GM18499 (cell line): ENCODE results near the gene TRIP10.
"Not testable (repeated sequence)": the region's sequence is repeated elsewhere in the genome, so short reads cannot be mapped to it uniquely, and the experiment has no call there.

Source experiments
- ATAC-seq: cut with Tn5 transposase; IDR thresholded peaks from one replicate; pipeline ENCODE4 v1.9.1; 2021; ENCODE audit warnings: moderate number of reproducible peaks; ENCODE audit not compliant: insufficient read depth, unreplicated experiment

TRIP10 gene

DNA sequence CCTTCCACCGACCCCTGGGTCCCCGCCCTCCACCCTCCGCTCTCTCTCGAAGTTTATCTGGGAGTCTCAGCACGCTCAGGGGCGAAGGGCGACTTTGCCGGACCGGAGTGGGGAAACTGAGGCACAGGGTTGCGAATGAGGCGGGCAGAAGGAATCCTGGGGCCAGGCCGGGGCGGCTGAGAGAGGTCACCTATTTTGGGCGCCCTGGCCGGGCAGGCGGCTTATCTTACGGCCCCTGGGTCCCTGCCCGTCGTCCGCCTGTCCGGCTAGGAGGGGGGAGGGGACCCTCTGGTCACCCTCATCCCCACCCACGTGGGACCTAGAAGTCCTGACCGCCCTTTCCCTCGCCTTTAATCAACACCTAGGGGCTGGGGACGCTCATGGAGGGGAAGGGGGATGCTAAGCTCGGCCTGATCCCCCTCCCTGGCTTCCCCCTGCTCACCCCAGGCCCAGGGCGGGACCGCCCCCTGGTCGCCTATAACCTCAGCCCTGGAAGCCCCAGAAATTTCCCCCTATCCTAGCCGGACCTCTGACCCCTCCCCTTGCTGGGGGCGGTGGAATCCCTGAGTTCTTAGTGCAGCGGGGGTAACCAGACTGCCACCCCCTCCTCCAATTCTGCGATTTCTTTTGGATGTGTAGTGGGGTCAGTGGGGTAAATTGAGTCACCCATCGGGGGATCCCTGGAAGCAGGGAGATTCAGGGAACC is 556 bp downstream of the TRIP10 start:
- ATAC-seq: no peak

DNA sequence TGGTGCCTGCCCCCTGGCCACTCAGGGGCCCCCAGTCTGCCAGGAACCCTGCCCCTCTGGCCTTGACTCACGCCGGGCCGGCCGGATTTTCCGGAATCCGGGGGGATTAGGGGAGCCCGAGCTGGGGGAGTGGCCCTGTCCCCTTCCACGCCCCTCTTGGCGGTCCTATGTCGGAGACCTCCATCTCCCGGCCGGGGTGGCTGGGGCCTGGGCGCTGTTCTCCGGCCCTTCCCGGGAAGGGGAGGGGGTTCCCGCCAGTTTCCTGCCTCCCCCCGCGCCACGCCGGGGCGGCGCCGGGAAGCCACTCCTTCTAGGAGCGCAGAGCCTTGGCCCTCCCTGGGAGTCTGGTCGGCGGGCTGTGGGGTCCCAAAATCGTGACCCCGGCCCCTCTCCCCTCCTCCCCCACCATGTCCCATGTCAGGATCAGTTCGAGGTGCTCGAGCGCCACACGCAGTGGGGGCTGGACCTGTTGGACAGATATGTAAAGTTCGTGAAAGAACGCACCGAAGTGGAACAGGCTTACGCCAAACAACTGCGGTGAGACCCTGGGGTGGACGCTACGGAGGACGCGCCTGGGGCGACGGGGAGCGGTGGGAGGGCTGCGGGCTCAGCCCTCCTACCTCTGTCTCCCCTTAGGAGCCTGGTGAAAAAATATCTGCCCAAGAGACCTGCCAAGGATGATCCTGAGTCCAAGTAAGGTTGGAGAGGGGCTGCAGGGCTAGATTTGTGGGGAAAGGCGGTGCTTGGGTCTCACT is 1.3 kb downstream of the TRIP10 start:
- ATAC-seq: no peak

DNA sequence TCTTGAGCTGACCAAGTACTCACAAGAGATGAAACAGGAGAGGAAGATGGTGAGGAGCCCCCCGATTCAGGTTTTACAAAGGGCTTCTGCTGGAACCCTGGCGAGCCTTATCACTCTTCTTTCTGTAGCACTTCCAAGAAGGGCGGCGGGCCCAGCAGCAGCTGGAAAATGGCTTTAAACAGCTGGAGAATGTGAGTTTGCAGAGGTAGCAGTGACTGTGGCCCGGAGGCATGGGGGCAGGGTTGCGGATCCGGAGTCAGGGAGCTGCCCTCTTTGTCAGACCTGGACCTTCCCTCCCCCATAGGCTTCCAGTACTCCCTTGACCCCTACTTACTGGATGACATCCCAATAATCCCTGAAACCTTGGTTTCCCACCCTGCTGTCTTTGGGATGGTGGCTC is 3.6 kb downstream of the TRIP10 start:
- no peak for ATAC-seq

DNA sequence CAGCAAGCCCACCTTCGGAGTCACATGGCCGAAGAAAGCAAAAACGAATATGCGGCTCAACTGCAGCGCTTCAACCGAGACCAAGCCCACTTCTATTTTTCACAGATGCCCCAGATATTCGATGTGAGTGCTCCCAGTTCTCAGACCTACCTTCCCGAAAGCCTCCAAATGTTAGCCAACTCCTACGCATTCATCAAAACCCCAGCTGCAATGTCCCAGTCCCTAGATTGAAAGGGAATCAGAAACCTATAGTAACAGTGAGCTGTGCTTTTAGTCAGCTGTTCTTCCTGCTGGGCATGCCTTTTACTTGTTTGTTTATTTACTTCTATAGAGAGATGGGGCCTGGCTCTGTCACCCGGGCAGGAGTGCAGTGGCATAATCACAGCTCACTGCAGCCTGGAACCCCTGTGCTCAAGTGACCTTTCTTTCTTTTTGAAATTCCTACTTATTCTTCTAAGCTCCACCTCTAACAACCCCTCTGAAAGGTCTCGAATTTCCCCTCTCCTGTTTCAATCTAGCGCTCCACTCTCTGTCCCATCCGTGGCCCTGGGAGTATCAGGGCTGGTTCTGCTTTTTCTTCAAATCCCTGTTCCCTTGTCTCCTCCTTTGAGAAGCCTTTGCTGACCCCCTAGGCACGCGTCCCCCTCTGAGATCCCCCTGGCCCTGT is 4.4 kb downstream of the TRIP10 start:
- ATAC-seq: no peak

DNA sequence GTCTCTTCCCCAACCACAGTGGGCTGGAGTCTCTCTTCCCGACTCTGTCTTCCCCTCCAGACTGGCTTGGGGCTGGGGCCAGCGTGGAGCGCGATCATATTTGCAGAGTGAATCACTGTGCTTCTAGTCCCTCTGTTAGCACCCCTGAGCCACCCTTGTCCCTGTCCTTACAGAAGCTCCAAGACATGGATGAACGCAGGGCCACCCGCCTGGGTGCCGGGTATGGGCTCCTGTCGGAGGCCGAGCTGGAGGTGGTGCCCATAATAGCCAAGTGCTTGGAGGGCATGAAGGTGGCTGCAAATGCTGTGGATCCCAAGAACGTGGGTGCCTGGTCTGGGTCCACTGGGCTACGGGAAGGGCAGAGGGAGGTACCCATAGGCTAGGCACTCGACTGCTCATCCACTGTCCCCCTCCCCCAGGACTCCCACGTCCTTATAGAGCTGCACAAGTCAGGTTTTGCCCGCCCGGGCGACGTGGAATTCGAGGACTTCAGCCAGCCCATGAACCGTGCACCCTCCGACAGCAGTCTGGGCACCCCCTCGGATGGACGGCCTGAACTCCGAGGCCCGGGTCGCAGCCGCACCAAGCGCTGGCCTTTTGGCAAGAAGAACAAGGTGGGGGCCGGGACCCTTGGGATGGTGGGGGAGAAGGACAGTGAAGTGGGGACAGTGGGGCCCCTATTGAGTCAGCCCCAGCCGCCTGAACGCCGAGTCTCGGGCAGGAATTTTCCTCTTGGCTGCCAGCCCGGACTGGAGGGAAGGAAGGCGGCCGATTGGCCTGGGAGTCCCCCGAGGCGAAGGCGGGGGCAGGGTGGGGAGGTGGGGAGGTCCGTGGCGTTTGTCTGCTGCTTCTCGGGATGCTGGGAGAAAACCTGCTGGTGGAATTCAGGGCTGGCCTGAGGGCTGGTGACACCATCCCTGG is 5.2 kb downstream of the TRIP10 start:
- ATAC-seq: no peak

DNA sequence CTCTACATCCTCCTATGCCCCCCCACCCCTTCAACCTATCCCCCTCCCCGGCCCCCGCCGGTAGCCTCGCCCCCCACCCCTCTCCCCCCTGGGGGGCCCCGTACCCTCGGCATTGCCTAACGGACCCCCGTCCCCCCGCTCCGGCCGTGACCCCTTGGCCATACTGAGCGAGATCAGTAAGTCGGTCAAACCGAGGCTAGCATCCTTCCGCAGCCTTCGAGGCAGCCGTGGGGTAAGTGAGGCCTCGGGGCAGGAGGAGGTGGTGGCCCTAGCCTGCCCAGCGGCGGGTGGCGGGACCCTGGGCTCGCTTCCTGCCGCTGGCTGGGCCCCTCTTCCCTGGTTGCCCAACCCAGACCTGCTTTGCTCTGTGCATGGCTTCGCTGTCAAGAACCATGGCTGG is 6.5 kb downstream of the TRIP10 start:
- ATAC-seq: no peak

DNA sequence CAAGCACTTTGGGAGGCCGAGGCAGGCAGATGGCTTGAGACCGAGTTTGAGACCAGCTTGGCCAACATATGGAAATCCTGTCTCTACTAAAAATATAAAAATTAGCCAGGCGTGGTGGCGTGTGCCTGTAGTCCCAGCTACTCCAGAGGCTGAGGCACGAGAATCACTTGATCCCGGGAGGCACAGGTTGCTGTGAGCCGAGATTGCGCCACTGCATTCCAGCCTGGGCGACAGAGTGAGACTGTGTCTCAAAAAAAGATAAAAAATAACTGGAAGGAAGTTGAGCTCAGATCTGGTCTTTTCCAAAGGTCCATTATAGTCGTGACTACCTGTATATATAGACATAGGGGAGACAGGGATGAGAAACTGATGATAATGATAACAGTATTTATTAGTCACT is 9.1 kb downstream of the TRIP10 start:
- not testable (repeated sequence) for ATAC-seq

DNA sequence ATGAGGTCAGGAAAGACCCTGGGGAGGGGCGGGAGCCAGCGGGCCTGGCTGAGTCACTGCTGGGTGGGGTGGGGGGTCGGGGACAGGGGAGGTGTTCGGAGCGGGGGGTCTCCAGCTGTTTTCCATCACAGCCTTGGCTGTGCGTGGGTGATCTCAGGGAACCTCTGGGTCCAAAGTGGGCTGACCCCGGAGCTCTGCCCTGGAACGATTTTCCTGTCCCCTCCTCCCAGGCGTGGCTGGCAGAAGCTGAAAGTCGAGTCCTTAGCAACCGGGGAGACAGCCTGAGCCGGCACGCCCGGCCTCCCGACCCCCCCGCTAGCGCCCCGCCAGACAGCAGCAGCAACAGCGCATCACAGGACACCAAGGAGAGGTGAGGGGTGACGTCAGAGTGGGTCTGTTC is 10.6 kb downstream of the TRIP10 start:
- no peak for ATAC-seq

DNA sequence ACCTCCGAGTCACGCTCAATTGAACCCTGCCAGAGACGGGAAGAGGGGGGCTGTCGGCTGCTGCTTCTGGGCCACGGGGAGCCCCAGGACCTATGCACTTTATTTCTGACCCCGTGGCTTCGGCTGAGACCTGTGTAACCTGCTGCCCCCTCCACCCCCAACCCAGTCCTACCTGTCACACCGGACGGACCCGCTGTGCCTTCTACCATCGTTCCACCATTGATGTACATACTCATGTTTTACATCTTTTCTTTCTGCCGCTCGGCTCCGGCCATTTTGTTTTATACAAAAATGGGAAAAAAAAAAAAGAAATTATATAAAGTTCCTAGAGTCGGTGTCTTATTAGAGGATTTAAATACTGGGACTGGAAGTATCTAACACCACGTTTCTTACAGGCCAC is 11.7 kb downstream of the TRIP10 start:
- no peak for ATAC-seq

DNA sequence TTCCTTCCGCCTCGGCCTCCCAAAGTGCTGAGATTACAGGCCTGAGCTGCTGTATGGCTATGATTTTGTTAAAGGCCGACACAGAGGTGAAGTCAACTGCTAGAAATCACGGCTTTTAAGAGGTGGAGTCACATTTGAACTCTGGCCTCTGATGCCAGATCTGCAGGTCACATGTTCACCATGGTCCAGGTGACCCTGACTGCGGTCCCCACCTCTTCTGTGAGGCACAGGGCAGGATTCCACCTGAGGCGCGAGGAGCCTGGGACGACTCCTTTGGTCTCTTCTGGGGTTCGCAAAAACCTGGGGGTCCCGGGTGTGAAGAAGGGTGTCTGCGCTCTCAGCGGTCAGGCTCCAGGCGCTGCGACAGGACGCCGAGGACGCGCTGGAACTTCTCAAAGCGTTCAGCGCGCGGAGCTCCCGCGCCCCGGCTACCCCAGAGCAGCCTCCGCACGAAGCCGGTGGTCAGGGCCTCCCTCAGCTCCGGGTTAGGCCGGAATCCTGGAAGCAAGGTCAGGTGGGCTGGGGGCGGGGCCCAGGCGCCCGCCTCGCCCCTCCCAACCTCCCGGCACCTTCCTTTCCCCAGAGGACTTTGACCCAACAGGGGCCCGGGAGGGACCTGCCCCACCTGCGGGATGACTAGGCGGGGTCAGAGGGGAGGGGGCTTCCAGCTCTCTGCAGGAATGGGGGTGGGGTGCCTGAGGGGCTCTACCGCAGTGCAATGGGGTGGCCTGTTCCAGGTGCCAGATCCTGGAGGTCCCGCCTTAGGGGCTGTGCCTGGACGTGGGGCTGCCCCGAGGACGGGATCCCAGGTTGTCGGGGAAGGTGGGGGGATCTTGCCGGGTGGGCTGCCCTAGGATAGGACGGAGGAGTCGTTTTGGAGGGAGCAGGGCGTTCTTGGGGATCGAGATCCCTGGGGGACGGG is 13.0 kb downstream of the TRIP10 start:
- no peak for ATAC-seq

DNA sequence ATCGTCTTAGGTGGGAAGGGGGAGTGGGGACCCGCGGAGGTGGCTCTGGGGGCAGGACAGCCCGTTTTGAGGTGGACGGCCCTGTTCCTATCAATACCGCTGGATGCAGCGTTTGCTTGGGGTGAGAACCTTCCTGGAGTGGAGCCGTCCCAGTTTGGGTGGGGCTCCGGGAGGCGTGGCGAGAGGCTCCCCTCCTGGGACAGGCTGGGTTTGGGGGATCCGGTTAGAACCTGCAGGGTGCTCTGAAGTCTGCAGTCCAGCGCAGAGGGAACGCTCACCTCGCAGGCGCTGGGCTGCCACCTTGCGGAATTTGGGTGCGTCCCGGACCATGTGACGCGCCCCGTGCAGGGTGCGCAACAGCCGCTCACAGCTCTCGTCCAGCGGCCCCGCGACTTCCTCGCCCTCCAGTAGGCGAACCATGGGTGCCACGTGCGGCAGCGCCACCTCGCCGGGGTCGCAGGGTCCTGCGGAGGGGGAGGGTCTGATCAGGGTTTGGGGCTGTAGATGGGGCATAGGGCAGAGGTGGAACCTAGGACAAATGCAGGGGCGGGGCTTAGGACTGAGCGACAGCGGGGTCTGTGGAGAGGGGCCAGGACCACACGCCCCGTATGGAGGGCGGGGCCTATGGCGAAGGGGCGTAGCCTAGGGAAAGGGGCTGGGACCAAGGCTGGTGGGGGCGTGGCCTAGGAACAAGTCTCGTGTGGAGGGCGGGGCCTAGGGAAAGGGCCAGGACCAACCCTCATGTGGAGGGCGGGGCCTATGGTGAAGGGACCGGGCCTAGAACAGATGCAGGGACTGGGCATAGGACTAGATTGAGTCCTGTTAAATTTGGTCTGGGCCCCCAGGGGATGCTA is 13.9 kb downstream of the TRIP10 start:
- no peak for ATAC-seq

DNA sequence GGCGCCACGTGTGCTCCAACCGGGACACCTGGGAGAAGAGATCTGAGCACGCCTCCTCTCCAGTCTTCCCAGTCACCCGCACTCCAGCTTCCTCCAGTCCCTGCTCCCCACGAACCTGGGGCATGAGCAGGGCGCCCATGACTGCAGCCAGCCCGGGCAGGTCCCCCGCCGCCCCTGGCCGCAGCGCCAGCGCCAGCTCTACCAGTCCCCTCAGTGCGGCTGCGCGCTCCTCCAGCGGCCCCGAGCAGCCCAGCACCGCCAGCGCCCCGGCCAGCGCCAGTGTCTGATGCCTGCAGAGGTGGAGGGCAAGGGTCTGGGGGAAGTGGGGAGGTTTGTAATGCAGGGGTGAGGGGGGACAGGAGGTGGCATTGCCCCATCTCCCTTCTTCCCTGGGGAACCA is 14.7 kb downstream of the TRIP10 start:
- ATAC-seq: no peak

DNA sequence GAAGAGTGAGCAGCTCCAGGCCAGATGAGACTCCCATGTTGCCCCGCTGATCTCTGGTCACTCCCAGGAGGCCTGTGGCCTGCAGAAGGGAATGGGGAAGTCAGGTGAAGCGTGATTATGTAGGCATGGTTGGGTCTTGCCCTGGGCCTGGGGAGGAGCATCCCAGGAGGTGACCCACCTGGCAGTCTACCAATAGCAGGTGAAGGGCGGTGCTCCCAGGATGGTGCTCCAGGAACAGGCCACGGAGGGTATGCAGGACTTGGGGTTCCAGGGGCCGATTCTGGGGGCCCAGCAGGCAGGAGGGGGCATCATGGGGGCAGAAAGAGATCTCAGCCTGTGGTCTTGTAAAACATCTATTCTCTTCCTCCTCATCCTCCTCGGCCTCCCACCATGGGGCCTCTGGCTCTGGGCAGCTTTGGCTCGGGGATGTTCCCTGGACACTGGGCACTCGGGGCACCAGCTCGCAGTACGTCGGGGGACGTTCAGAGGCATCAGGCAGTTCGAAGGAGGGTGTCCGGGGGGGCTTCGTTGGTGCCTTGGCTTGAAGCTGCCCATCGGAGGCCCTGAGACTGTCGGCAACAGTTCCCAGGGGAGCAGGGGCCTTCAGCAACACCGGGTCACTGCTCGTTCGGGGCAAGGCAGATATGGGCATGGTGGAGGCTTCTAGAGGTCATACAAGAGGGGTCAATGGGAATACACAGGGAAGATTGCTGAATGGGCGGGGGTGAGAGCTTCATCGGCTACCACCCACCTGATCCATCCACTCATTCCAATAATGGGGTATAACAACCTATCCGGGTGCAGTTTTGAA is 15.4 kb downstream of the TRIP10 start:
- no peak for ATAC-seq

DNA sequence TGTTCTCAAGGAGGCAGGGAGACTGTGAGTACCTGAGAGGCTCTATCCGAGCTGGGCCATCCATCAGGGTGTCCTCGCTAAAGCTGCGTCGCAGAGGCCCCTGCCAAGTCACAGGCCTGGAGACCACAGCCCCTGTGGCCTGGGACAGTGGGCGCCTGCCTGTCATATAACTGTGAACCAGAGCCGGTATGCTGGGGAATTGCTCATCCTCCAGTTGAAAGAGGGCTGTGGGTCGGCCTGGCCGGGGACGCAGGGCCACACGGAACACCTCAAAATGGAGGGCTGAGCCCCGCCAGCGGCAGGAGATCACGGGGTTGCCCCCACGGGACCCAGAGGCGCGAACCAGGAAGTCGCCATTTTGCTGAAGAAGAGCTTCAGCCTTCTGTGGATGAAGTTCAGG is 21.1 kb downstream of the TRIP10 start:
- no peak for ATAC-seq

DNA sequence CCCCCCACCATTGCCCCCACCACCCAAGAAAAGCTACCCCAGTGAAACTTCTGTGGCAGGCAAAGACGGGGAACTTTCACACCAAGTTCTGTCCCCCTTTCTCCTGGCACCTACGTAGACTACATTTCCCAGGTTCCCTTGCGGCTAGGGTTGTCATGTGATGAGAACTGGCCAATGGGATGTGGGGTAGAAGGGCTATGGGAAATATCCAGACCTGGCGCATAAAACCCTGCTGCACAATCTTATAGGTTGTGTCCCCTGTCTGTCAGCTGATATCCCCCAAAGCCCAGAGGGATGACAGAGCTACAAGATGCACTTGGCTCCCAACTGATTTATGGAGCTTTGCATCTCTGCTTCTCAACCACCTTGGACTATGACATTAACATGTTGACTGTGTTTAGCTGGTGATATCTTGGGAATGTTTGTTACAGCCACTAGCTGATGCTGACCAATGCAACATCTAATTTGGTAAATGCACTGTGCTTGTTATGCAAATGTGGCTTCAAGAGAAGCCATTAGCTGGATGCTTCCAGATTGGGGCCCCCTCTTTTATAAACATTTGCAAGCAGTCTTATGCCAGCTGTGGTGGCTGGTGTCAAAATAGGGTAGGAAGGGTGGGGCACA is 21.7 kb downstream of the TRIP10 start:
- no peak for ATAC-seq

DNA sequence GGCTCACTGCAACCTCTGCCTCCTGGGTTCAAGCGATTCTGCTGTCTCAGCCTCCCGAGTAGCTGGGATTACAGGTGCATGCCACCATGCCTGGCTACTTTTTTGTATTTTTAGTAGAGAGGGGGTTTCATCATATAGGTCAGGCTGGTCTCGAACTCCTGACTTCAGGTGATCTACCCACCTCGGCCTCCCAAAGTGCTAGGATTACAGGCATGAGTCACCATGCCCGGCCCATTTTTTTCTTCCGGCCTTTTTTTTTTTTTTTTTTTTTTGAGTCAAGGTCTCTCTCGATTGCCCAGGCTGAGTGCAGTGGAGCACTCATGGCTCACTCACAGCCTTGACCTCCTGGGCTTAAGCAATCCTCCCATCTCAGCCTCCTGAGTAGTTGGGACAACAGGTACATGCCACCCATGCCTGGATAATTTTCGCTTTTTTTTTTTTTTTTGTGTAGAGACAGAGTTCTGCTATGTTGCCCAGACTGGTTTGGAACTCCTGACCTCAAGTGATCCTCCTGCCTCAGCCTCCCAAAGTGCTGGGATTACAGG is 22.8 kb downstream of the TRIP10 start:
- ATAC-seq: not testable (repeated sequence)

DNA sequence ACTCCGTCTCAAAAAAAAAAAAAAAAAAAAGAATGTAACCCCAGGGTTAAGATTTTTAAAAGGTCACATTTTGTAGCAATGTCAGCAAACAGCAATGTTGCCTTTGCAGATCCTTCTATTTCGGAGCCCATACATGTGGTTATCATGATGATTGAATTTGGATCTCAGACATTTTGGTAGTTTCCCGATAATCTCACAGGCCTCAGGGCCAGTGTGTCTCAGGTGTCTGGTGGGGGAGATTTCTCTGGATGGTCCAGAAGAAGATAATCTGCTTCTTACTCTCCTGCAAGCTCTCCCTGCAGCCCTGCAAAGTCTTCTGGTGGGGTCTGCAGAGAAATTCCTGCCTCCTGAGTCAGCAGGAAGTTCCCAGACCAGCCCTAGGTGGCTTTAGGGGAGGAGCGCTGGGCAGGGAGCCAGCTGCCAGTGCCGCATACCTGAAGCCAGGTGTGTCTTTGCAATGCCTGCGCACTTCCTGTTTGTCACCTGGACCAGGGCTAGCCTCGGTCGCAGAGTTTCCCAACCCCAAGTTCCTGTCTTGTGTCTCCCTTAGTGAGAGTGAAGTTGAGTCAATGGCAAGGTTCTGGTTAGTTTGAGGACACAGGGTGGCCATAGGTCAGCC is 26.4 kb downstream of the TRIP10 start:
- ATAC-seq: no peak
